Kidney epithelial cell (primary cell): Measurements from ENCODE around the gene NFE2. TPM values are rescaled to one million over a fixed set of nuclear protein-coding genes. Genes with fewer than 3 reads are reported as not detected.
A peak's percentile ranks its signal among the peaks of the same experiment; 100 is the strongest.

Source experiments
- DNase-seq: peaks from one replicate; pipeline ENCODE4 v3.0.0-alpha.2; 2010; ENCODE audit warnings: low read depth
- H3K27me3 ChIP-seq: 2 replicates; pipeline ENCODE4 v1.6.0; 2011; ENCODE audit warnings: low read length; ENCODE audit not compliant: control insufficient read depth, insufficient read depth
- H3K36me3 ChIP-seq: 2 replicates; pipeline ENCODE4 v1.5.1; 2011; ENCODE audit warnings: low read length; ENCODE audit not compliant: control insufficient read depth, insufficient read depth
- H3K4me3 ChIP-seq: 2 replicates; pipeline ENCODE4 v1.5.1; 2011; ENCODE audit warnings: low read depth, mild to moderate bottlenecking, control low read depth, low read length
- total RNA-seq: library from RNA; depleted of rRNA; stranded (reverse); fragments of >200 nt; gene quantifications from 2 replicates; pipeline ENCODE4 v1.2.3, GENCODE V29; 2015
- TF ChIP-seq, protein P1 (sequence below): IDR thresholded peaks from 2 replicates; pipeline ENCODE4 v1.5.1; 2011; ENCODE audit warnings: mild to moderate bottlenecking, moderate library complexity, low read length, control low read depth, inconsistent platforms; ENCODE audit not compliant: insufficient read depth, poor library complexity, severe bottlenecking

The NFE2 gene
- total RNA-seq, 1 donor from 2014 or later: 0.17 TPM

DNA sequence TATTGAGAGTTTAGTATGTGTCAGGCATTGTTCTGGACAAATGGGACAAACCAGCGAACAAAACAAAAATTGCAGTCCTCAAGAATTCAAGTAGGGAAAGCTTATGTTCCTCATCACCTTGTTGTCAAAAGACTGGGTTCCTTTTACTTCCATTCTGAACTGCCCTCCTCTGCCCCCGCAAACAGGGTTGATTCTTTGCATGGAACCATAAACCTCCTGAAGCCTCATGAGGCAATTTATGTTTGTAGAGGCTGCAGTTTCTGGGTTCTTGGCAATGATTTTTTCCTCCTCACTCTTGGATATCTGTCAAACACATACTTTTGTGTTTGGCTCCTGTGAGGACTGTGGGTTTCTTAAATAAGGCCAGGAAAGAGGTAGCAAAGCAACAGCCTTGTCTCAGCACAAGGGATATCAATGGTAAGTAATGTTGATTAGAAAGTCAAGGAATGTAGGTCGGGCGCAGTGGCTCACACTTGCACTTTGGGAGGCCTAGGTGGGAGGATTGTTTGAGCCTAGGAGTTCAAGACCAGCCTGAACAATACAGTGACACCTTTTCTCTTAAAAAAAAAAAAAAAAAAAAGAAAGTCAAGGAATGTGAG lies 38.0 kb upstream of the NFE2 start:
- TF ChIP-seq, protein P1, sequence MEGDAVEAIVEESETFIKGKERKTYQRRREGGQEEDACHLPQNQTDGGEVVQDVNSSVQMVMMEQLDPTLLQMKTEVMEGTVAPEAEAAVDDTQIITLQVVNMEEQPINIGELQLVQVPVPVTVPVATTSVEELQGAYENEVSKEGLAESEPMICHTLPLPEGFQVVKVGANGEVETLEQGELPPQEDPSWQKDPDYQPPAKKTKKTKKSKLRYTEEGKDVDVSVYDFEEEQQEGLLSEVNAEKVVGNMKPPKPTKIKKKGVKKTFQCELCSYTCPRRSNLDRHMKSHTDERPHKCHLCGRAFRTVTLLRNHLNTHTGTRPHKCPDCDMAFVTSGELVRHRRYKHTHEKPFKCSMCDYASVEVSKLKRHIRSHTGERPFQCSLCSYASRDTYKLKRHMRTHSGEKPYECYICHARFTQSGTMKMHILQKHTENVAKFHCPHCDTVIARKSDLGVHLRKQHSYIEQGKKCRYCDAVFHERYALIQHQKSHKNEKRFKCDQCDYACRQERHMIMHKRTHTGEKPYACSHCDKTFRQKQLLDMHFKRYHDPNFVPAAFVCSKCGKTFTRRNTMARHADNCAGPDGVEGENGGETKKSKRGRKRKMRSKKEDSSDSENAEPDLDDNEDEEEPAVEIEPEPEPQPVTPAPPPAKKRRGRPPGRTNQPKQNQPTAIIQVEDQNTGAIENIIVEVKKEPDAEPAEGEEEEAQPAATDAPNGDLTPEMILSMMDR: no peak
- Histone ChIP-seq H3K36me3 (no peaks in the 10 kb centered on the region), H3K4me3 (no peak overlapping the region), H3K27me3 (no peaks in the 10 kb centered on the region)
- no peak for DNase-seq

DNA sequence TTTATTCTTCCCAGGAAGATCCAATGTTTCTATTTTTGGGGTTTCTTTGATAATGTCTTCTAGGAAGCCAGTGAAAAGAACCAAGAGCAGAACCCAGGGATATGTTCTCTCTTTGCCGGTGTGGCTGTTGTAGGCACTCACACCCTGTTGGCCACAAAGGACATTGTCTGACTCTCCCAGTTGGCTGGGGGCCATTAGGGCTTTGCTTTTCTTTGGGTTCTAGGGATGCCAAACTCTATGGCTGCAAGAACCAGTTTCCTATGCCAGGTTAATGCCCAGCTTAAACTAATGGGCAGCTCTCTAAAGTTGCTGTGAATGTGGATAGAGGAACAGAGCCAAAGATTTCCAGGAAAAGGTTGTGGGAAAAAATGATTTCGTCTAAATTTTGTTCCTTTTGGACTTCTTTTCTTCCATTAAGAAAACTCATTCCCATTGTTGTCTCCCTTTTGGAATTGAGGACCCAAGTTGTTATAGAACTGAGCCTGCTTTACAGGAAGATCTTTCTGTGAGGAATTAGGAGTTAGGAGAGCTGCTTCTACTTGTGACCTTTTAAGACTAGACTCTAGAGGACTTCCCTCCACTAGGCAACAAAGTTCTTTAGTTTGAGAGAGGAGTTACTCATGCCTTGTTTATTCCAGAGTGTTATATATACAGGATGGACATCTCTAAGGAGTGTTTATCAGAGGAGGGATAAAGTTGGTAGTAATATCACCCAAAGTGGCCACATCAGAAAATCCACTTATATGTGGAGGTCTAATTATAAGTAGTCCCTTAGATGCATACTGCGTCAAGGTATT lies 37.2 kb upstream of the NFE2 start:
- Histone ChIP-seq H3K4me3 (no peak overlapping the region), H3K36me3 (no peaks in the 10 kb centered on the region), H3K27me3 (no peaks in the 10 kb centered on the region)
- TF ChIP-seq, protein P1: no peak
- no peak for DNase-seq

DNA sequence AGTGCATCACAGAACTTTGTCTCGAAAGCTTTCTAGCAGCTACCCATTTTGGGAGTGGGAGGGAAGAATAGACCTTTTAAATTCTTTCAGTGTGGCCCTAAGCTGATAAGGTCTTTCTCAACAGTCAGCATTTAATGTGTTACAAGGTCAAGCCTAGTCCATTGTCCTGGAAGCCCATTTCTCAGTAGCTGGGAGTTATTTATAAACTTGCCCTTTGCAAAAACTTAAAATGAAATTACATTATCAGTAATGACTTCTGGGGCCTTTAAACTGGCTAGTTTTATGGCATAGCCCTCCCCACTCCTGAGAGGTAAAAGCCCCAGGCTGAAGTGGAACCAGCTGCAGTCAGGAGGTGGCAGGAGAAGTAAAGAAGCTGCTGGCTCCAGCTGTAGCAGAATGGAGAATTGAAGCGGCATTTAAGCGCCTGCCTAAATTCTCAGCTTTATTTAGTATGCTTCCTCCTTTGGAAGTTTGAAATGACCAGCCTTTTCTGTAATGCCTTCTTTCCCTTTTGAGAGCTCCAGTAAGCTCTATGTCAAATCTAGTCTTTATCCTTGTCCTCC lies 36.5 kb upstream of the NFE2 start:
- Histone ChIP-seq H3K36me3 (no peaks in the 10 kb centered on the region), H3K4me3 (no peak overlapping the region), H3K27me3 (no peaks in the 10 kb centered on the region)
- TF ChIP-seq, protein P1: peak; percentile 3
- no peak for DNase-seq

DNA sequence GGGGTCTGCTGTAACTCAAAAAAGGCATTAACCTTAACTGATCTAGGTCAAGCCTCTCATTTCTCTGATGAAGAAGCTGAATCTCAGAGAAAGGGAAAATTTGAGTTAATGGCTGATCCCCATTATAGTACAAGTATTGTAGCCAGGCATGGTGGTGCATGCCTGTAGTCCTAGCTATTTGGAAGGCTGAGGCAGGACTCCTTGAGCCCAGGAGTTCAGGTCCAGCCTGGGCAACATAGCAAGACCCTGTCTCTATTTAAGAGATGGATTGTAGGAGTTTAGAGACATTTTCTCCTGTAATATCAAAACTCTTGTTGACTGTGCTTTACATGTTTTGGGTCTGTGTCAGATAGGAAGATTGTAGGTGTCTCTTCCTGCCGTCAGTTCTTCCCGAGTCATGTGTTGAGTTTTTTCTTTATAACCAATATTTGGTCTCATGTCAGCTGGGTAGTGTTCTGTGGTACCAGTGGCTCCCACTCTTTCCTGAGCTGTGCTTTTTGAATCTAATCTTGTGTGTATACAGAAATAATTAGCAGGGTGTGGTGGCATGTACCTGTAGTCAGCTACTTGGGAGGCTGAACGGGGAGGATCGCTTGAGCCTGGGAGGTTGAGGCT lies 32.7 kb upstream of the NFE2 start:
- TF ChIP-seq, protein P1: no peak
- Histone ChIP-seq H3K4me3 (no peak overlapping the region), H3K27me3 (no peaks in the 10 kb centered on the region), H3K36me3 (no peaks in the 10 kb centered on the region)
- DNase-seq: no peak

DNA sequence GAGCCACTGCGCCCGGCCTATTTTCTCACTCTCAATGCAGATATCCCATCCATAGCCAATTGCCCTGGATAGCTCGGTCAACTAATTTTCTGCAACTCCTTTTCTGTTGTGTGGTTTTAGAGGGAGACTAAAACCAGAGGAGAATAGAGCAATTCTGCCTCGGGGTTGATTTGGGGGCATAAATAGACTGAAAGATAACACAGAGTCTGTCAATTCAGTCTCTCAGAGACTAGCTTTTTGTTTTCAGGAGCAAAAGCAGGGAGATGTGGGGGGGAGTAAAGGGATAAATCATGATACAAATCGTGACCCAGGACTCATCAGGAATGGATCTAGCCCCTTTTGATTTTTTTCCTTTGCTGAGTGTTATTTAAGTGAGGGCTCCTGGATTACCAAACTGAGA lies 30.6 kb upstream of the NFE2 start:
- no peak for DNase-seq
- TF ChIP-seq, protein P1: no peak
- H3K27me3 ChIP-seq: no peaks in the 10 kb centered on the region
- H3K4me3 ChIP-seq: no peak overlapping the region
- H3K36me3 ChIP-seq: no peaks in the 10 kb centered on the region
